ENCODE results near the gene OVCH1.
"Not testable (repeated sequence)": the region's sequence is repeated elsewhere in the genome, so short reads cannot be mapped to it uniquely, and the experiment has no call there.

Gene OVCH1

GRCh38 chr12:29416748-29417147 is 80.7 kb downstream of the OVCH1 start:
- in situ Hi-C loops (cut with HindIII; ENCODE audit: low sequenced_read_pairs) = no loop called here

GRCh38 chr12:29415111-29415510 is 82.4 kb downstream of the OVCH1 start:
- in situ Hi-C loops (cut with HindIII; ENCODE audit: low sequenced_read_pairs) = no loop called here

GRCh38 chr12:29414368-29414767 is 83.1 kb downstream of the OVCH1 start:
- in situ Hi-C loops (cut with HindIII; ENCODE audit: low sequenced_read_pairs) = no loop called here

- in situ Hi-C loops (cut with HindIII; ENCODE audit: low sequenced_read_pairs) = no loop called here
These were observed 91.9 kb downstream of the OVCH1 start for GRCh38 chr12:29405561-29405960.

- in situ Hi-C loops (cut with HindIII; ENCODE audit: low sequenced_read_pairs) = no loop called here
These were observed 93.5 kb downstream of the OVCH1 start for GRCh38 chr12:29403991-29404390.

GRCh38 chr12:29402437-29402836 is 95.0 kb downstream of the OVCH1 start:
- in situ Hi-C loops (cut with HindIII; ENCODE audit: low sequenced_read_pairs) = no loop called here

- in situ Hi-C loops (cut with HindIII; ENCODE audit: low sequenced_read_pairs) = no loop called here
These were observed 99.0 kb downstream of the OVCH1 start for GRCh38 chr12:29398495-29398894.

- in situ Hi-C loops (cut with HindIII; ENCODE audit: low sequenced_read_pairs) = no loop called here
These were observed 100.7 kb downstream of the OVCH1 start for GRCh38 chr12:29396774-29397173.

- in situ Hi-C loops (cut with HindIII; ENCODE audit: low sequenced_read_pairs) = no loop called here
These were observed 102.1 kb downstream of the OVCH1 start for GRCh38 chr12:29395356-29395755.

GRCh38 chr12:29390419-29390818 is 107.1 kb downstream of the OVCH1 start:
- in situ Hi-C loops (cut with HindIII; ENCODE audit: low sequenced_read_pairs) = not testable (repeated sequence)

- in situ Hi-C loops (cut with HindIII; ENCODE audit: low sequenced_read_pairs) = no loop called here
These were observed 108.1 kb downstream of the OVCH1 start for GRCh38 chr12:29389295-29389919.

- in situ Hi-C loops (cut with HindIII; ENCODE audit: low sequenced_read_pairs) = not testable (repeated sequence)
These were observed 111.3 kb downstream of the OVCH1 start for GRCh38 chr12:29386084-29386680.

GRCh38 chr12:29385194-29385593 is 112.3 kb downstream of the OVCH1 start:
- in situ Hi-C loops (cut with HindIII; ENCODE audit: low sequenced_read_pairs) = not testable (repeated sequence)

- in situ Hi-C loops (cut with HindIII; ENCODE audit: low sequenced_read_pairs) = no loop called here
These were observed 115.2 kb downstream of the OVCH1 start for GRCh38 chr12:29382251-29382650.

- in situ Hi-C loops (cut with HindIII; ENCODE audit: low sequenced_read_pairs) = no loop called here
These were observed 116.7 kb downstream of the OVCH1 start, which contains the start of gene ERGIC2 for GRCh38 chr12:29380536-29381523. Gene ERGIC2, minus strand, starts transcription at chr12:29381172. Its CDS starts 9,539 bp downstream, at chr12:29371633.

Data from endothelial cell of hepatic sinusoid (primary cell).